Measurements from ENCODE around the gene FNIP1. TPM values are rescaled to one million over a fixed set of nuclear protein-coding genes. Genes with fewer than 3 reads are reported as not detected.
"Not testable (repeated sequence)": the region's sequence is repeated elsewhere in the genome, so short reads cannot be mapped to it uniquely, and the experiment has no call there.

FNIP1 gene
- total RNA-seq, 1 donor from 2014 or later, result 30.8 TPM

DNA sequence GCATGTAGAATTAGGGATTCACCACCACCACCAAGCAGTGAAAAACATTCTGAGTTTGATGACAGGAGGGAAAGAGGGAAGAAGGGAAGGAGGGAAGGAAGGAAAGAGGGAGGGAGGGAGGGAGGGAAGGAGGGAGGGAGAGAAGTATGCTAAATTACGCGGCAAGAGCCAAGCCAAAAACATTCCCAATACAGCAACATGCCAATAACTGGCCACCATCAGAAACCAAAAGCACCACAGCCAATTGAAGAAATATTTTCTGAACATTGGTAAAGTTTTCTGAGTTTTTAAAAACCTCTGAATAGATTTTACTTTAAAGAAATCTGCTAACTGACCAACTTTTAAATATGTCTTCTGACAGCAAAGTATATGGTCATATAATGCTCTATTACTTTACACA is 36.0 kb downstream of the FNIP1 start:
- intact Hi-C loops (cut with DNase I), result no loop called here
- no peak for DNase-seq (ENCODE audit: missing footprints)
- no peak for ATAC-seq

DNA sequence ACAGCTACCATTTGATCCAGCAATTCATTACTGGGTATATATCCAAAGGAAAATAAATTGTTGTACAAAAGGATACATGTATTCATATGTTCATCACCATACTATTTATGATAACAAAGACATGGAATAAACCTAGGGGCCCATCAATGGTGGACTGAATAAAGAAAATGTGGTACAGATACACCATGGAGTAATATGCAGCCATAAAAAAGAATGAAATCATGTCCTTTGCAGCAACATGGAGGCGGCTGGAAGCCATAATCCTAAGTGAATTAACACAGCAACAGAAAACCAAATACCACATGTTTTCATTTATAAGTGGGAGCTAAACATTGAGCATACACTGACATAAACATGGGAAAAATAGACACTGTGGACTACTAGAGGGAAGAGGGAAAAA is 37.1 kb downstream of the FNIP1 start:
- DNase-seq (ENCODE audit: missing footprints) (no peak), ATAC-seq (no peak)
- intact Hi-C loops (cut with DNase I), result loop anchor here (5.0 kb wide), 1 partner anchor 38 kb away; the partner anchor contains the start of gene FNIP1

DNA sequence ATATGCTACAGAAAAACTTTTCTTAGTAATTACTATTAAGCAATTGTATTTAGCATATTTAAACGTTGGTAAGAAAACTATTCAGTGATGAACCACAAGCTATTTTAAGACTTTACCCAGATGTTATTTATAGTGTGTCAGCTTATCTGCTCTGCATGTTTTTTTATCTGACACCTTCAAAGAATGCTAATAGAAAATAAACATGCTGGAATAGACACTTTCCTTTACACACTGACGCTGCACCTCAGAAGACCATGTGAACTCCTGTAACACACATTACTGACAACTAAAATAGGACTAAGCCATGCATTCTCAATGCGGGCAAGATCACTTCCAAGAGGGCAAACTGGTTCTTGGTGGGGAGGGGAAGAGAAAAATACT is 38.3 kb downstream of the FNIP1 start:
- DNase-seq (ENCODE audit: missing footprints), result no peak
- intact Hi-C loops (cut with DNase I), result loop anchor here (5.0 kb wide), 1 partner anchor 39 kb away; the partner anchor contains the start of gene FNIP1
- peak; percentile 81 for ATAC-seq

DNA sequence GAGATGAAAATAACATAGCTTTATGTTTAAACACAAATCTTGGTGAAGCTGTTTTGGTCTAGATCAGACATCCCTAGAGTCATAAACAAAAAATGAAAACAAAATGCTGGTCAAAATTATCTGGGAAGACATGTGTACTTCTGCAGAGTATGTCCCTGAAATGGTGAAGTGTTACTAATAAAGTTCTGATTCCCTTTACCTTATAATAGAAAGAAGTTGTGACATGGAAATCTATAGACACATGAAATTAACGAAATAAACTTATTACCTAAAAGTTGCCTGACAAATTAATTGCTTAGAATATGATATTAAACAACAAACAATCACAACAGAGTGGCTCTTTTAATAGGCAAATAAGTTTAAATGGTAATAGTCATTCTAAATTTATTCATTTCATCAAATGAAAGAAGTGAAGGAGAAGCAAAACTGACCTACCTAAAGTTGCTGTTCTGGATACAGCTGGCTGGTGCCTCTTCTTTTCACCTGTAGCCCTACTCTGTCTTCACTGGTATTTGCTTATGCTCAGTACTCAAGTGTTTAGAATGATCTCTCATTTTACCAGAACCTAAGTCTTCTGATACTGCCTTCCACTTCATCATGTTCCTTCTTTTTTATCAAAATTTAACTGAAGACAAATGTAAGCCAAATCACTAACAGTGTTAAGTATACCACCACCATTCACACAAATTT is 38.8 kb downstream of the FNIP1 start:
- ATAC-seq (peak; percentile 13), DNase-seq (ENCODE audit: missing footprints) (no peak)
- intact Hi-C loops (cut with DNase I), result loop anchor here (5.0 kb wide), 1 partner anchor 39 kb away; the partner anchor contains the start of gene FNIP1

DNA sequence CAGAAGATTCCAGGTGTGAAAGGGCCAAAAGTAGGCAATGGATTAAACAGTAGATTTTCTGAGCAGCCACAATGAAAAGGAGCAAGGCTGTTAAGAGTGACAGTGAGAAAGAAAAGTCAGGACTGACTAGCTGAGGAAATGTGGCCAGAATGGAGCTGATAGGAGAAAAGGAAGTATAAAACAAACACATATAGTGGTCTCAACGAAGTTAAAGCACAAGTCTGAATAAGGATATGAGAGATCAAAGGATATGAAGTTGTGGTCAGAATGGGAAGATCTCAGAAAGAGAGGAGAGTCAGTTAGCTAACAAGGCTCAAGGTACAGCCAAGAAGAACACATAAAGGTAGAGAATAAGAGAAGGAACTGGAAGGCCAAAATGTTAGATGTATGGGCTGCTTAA is 39.9 kb downstream of the FNIP1 start:
- no peak for DNase-seq (ENCODE audit: missing footprints)
- intact Hi-C loops (cut with DNase I), result loop anchor here (5.0 kb wide), 1 partner anchor 40 kb away; the partner anchor contains the start of gene FNIP1
- ATAC-seq, result no peak

DNA sequence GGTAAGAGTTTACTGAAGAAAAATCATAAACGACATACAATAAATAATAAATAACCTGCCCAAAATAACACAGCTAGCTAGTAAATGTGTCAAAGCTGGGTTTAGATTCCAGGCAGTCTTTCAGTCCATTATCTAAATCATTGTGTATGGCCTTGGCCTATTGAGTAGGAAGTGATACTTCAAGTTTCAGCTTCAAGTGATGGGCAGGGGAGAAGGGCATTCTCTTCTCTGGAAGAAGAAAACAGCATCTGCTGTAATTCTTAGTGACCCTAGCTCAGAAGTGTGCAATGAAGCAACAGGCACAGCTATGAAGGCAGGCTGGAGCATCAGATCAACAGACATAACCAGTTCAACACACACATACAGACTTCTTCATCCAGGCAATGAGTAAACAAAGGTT is 42.5 kb downstream of the FNIP1 start:
- DNase-seq (ENCODE audit: missing footprints) (no peak), ATAC-seq (no peak)
- intact Hi-C loops (cut with DNase I), result no loop called here

DNA sequence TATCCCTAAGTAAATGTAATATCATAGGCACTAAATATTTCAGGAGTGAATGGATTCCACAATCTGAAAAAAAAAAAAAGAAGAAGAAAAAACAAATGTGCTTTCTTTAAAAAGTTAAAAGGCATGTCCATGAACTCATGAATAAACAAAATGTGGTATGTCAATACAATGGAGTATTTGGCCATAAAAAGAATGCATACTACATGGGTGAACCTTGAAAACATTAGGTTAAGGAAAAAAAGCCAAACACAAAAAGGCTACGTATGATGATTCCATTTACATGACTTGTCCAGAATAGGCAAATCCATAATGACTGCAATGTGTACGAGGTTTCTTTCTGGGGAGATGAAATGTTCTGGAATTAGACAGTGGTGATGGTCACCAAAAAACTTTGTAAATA is 45.3 kb downstream of the FNIP1 start:
- no peak for DNase-seq (ENCODE audit: missing footprints)
- intact Hi-C loops (cut with DNase I), result no loop called here
- ATAC-seq, result no peak

DNA sequence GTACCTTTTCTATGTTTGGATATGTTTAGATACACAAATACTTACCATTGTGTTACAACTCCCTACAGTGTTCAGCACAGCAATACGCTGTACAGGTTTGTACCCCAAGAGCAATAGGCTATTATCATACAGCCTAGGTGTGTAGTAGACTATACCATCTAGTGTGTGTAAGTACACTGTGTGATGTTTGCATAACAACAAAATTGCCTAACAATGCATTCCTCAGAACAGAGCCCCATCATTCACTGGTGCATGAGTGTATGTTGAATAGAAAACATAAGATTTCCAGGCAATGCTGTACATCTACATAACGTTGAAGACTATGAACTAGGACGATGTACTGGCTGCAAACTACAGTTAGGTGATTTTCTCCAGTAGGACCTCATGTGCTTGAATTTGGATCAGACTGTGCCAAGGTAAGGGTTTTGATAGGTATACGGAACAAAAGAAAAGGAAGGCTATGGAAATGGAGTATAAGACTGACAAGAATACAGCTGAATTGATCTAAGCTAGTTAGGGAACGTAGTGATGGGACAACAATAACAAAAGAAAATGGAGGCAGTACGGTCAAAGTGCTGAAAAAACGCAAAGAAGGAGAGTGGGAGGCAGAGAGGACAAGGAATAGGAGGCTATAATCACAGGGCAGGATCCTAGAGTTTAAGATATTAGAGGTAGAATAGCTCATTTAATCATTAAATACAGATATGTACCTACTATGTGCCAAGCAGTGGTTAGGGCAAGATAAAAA is 46.9 kb downstream of the FNIP1 start:
- ATAC-seq (no peak), DNase-seq (ENCODE audit: missing footprints) (no peak)
- intact Hi-C loops (cut with DNase I), result no loop called here

DNA sequence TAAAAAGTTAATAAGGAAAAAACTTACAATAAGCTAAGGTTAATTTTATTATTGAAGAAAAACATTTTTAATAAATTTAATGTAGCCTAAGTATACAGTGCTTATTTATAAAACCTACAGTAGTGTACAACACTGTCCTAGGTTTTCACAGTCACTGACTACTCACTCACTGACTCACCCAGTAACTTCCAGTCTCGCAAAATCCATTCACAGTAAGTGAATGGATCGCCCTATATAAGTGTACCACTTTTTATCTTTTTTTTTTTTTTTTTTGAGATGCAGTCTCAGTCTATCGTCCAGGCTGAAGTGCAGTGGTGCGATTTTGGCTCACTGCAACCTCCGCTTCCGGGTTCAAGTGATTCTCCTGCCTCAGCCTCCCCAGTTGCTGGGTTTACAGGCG is 47.7 kb downstream of the FNIP1 start:
- ATAC-seq, result peak; percentile 26
- no peak for DNase-seq (ENCODE audit: missing footprints)
- intact Hi-C loops (cut with DNase I), result no loop called here

DNA sequence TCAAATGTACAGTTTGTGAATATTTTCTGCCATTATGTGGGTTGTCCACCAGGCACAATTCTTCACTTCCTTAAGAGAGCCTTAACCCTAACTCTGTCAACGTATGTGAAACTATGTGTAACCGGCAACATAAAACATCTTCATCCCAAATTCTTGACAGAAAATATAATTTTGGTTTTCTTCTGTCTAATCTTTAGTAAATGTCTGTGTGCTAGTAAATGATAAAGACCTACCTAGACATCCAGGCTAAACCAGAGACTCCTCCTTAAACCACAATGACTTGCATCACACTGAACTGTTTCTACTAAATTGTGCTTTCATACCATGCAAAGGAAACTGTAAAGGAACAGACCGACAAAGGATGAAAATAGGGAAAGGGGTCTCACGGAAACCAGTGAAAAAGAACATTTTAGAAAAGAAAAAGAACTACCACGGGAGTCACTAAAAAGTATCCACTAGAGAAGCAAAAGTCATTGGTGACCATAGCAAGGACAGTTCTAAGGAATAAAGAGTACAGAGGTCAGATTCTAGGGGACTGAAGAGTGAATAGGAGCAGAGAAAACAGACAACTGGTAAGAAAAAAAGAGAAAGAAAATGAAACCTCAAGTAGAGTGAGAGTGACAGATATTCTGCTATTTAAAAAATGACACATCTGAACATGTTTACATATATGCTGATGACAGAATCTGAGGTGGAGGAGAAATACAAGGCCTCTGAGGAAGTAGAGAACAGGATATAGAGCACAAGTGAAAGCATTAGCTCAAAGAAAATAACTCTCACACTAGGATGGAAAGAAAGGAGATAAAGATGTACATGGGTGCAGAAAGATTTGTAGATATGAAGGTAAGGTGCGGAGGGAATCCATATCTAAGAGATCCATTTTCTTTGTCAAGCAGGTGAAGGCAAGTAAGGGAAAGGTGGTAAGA is 49.4 kb downstream of the FNIP1 start:
- intact Hi-C loops (cut with DNase I), result no loop called here
- DNase-seq (ENCODE audit: missing footprints) (no peak), ATAC-seq (no peak)

DNA sequence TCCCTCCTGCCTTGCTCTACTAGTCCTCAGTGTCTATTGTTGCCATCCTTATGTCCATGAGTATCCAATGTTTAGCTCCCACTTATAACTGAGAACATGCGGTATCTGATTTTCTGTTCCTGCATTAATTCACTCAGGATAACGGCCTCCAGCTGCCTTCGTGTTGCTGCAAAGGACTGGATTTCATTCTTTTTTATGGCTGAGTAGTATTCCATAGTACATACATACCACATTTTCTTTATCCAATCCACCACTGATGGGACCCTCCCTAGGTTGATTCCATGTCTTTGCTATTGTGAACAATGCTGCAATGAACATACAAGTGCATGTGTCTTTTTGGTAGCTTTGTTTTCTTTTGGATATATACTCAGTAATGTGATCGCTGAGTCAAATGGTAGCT is 50.4 kb downstream of the FNIP1 start:
- ATAC-seq (no peak), DNase-seq (ENCODE audit: missing footprints) (no peak)
- intact Hi-C loops (cut with DNase I), result no loop called here

DNA sequence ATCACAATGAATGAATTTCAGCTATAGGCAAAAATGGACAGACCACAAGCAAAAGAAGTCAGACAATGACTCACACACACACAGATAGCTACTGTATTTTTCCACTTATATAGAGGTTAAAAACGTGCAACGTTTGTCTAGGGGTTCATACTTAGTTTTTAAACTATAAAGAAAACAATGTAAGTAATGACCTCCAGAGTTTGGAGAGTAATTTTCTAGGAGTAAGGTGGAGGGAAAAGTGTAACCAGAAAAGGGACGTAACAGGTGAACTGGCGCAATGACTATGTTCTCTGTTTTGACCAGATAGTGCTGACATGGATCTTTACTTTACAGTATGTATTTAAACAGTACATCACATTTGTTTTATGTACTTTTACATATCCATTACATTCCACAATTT is 51.1 kb downstream of the FNIP1 start:
- ATAC-seq (no peak), DNase-seq (ENCODE audit: missing footprints) (no peak)
- intact Hi-C loops (cut with DNase I), result no loop called here

DNA sequence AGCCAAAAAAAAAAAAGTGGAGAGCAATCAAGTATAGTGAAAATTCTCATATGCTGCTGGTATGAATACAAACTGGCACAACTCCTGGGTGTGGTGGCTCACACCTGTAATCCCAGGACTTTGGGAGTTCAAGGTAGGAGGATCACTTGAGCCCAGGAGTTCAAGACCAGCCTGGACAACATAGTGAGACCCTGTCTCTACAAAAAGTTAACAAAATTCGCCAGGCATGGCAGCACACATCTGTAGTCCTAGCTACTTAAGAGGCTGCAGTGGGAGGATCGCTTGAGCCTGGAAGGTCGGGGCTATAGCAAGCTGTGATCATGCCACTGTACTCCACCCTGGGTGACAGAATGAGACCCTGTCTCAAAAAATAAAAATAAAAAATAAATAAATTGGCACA is 51.7 kb downstream of the FNIP1 start:
- intact Hi-C loops (cut with DNase I), result no loop called here
- ATAC-seq (no peak), DNase-seq (ENCODE audit: missing footprints) (no peak)

DNA sequence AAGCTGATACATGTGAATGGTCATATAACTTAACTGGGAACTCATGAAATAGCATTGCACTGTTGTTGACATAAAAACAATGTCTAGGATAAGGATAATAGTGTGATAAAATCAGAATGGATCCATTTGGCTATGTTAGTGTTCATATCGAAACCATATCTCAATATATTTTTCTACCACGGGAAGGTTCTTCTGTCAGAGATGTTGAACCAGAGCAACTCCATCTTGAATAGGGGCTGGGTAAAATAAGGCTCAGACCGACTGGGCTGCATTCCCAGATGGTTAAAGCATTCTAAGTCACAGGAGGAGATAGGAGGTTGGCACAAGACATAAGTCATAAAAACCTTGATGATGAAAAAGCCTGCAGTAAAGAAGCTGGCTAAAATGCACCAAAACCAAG is 56.3 kb downstream of the FNIP1 start:
- ATAC-seq (no peak), DNase-seq (ENCODE audit: missing footprints) (no peak)
- intact Hi-C loops (cut with DNase I), result no loop called here

DNA sequence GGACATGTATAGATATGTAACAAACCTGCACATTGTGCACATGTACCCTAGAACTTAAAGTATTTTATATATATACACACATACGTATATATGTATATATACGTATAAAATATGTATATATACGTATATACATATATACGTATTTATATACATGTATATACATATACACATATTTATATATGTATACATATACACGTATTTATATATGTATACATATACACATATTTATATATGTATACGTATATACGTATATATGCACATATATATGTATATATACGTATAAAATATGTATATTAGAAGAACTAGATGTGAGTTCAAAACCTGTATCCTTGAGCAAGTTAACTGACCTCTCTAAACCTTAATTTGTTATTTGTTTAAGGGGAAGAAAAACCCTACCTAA is 61.4 kb downstream of the FNIP1 start:
- intact Hi-C loops (cut with DNase I), result no loop called here
- no peak for ATAC-seq
- DNase-seq (ENCODE audit: missing footprints), result no peak

DNA sequence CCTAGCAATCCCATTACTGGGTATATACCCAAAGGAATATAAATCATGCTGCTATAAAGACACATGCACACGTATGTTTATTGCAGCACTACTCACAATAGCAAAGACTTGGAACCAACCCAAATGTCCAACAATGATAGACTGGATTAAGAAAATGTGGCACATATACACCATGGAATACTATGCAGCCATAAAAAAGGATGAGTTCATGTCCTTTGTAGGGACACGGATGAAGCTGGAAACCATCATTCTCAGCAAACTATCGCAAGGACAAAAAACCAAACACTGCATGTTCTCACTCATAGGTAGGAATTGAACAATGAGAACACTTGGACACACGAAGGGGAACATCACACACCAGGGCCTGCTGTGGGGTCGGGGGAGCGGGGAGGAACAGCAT is 61.9 kb downstream of the FNIP1 start:
- ATAC-seq; DNase-seq (ENCODE audit: missing footprints); intact Hi-C loops (cut with DNase I): not testable (repeated sequence)

DNA sequence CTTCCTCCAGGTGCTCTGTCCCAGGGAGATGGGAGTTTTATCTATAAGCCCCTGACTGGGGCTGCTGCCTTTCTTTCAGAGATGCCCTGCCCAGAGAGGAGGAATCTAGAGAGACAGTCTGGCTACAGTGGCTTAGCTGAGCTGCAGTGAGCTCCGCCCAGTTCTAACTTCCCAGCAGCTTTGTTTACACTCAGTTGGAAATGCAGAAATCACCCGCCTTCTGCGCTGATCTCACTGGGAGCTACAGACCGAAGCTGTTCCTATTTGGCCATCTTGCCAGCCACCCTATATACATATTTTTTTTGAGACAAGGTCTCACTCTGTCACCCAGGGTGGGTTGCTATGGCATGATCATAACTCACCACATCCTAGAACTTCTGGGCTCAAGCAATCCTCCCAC is 67.5 kb downstream of the FNIP1 start:
- ATAC-seq; intact Hi-C loops (cut with DNase I); DNase-seq (ENCODE audit: missing footprints): not testable (repeated sequence)

DNA sequence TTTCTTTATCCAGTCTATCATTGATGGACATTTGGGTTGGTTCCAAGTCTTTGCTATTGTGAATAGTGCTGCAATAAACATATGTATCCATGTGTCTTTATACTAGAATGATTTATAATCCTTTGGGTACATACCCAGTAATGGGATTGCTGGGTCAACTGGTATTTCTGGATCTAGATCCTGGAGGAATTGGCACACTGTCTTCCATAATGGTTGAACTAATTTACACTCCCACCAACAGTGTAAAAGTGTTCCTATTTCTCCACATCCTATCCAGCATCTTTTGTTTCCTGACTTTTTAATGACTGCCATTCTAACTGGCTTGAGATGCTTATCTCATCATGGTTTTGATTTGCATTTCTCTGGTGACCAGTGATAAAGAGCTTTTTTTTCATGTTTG is 72.7 kb downstream of the FNIP1 start:
- ATAC-seq; DNase-seq (ENCODE audit: missing footprints); intact Hi-C loops (cut with DNase I): not testable (repeated sequence)

DNA sequence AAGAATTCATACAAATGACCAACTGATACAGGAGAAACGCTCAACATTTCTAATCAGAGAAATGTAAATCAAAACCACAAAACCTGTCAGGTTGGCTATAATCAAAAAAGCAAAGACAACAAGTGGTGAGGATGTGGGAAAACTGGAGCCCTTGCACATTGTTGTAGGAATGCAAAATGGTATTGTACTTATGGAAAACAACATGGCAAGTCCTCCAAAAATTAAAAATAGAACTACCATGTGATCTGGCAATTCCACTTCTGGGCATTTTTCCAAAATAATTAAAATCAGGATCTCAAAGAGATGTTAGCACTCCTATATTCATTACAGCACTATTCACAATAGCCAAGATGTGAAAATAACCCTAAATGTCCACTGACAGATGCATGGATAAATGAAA is 76.1 kb downstream of the FNIP1 start:
- no peak for ATAC-seq
- intact Hi-C loops (cut with DNase I), result no loop called here

More for the DNA sequence above, 76.1 kb downstream of the FNIP1 start:
- DNase-seq (ENCODE audit: missing footprints), result no peak
